HEK293 (cell line): Measurements from ENCODE around the gene GRAMD4.

Source experiments
- CTCF ChIA-PET: fragments of 350-600 bp; formaldehyde crosslinking; extraction: SDS; loops from one replicate; lab custom pipeline; 2021; ENCODE audit warnings: antibody characterized with exemption; lab: Yijun Ruan, JAX
- POLR2A ChIA-PET: fragments of 300-600 bp; formaldehyde crosslinking; extraction: SDS; loops from one replicate; lab custom pipeline; 2020; ENCODE audit warnings: antibody characterized with exemption, inconsistent platforms; lab: Yijun Ruan, JAX
- H3K27ac ChIP-seq: fragments of 200-500 bp; sonication (Bioruptor generic); 2 replicates; pipeline ENCODE4 v1.5.1; 2014; ENCODE audit warnings: low read depth, low read length, control low read depth, inconsistent platforms; ENCODE audit errors: extremely low read depth
- H3K36me3 ChIP-seq, 2 experiments: fragments of 200-500 bp in 1 of 2; sonication (Bioruptor generic) in 1 of 2; 1 replicate in 1 of 2; 2 replicates in 1 of 2; pipeline ENCODE4 v1.5.1; 2014 to 2017; ENCODE audit warnings: inconsistent platforms in 2 of 2, low read length in 2 of 2; ENCODE audit not compliant: control insufficient read depth in 2 of 2, insufficient read depth in 1 of 2
- H3K4me1 ChIP-seq: fragments of 200-500 bp; sonication (Bioruptor generic); 2 replicates; pipeline ENCODE4 v1.5.1; 2014; ENCODE audit warnings: mild to moderate bottlenecking, low read length, inconsistent platforms; ENCODE audit not compliant: control insufficient read depth, insufficient read depth
- H3K4me3 ChIP-seq: 2 replicates; pipeline ENCODE4 v1.5.1; 2011; ENCODE audit warnings: low read depth, mild to moderate bottlenecking, control low read depth, low read length, moderate library complexity
- H3K9me3 ChIP-seq: fragments of 200-500 bp; sonication (Bioruptor generic); 2 replicates; pipeline ENCODE4 v1.5.1; 2014; ENCODE audit warnings: low read depth, low read length, inconsistent platforms; ENCODE audit not compliant: control insufficient read depth, insufficient read depth
- KLF9 ChIP-seq: fragments of 450-650 bp; formaldehyde crosslinking; IDR thresholded peaks from 2 replicates; pipeline ENCODE4 v1.5.1; 2016; ENCODE audit warnings: missing biosample characterization, missing genetic modification characterization, low read depth
- SP3 ChIP-seq: fragments of 450-650 bp; formaldehyde crosslinking; IDR thresholded peaks from 2 replicates; pipeline ENCODE4 v1.5.1; 2016; ENCODE audit warnings: missing biosample characterization, missing genetic modification characterization
- YY2 ChIP-seq: fragments of 450-650 bp; formaldehyde crosslinking; IDR thresholded peaks from 2 replicates; pipeline ENCODE4 v1.5.1; 2016; ENCODE audit warnings: missing biosample characterization, missing genetic modification characterization
- ZBTB1 ChIP-seq: fragments of 450-650 bp; formaldehyde crosslinking; IDR thresholded peaks from 2 replicates; pipeline ENCODE4 v1.5.1; 2016; ENCODE audit warnings: missing biosample characterization, missing genetic modification characterization
- ZBTB10 ChIP-seq: fragments of 450-650 bp; formaldehyde crosslinking; IDR thresholded peaks from 2 replicates; pipeline ENCODE4 v1.5.1; 2016; ENCODE audit warnings: missing biosample characterization, missing genetic modification characterization
- ZBTB20 ChIP-seq: fragments of 450-650 bp; formaldehyde crosslinking; IDR thresholded peaks from 2 replicates; pipeline ENCODE4 v1.5.1; 2016; ENCODE audit warnings: missing biosample characterization, missing genetic modification characterization
- ZNF114 ChIP-seq: fragments of 450-650 bp; formaldehyde crosslinking; IDR thresholded peaks from 2 replicates; pipeline ENCODE4 v1.5.0; 2017; ENCODE audit warnings: missing biosample characterization, missing genetic modification characterization
- ZNF16 ChIP-seq: fragments of 450-650 bp; formaldehyde crosslinking; IDR thresholded peaks from 2 replicates; pipeline ENCODE4 v1.5.1; 2016; ENCODE audit warnings: low read depth, missing biosample characterization, missing genetic modification characterization
- ZNF221 ChIP-seq: fragments of 450-650 bp; formaldehyde crosslinking; IDR thresholded peaks from 2 replicates; pipeline ENCODE4 v1.5.1; 2017; ENCODE audit warnings: missing biosample characterization, missing genetic modification characterization, borderline replicate concordance
- ZNF223 ChIP-seq: fragments of 450-650 bp; formaldehyde crosslinking; IDR thresholded peaks from 2 replicates; pipeline ENCODE4 v1.5.1; 2016; ENCODE audit warnings: missing biosample characterization, missing genetic modification characterization
- ZNF341 ChIP-seq: fragments of 450-650 bp; formaldehyde crosslinking; IDR thresholded peaks from 2 replicates; pipeline ENCODE4; 2016; ENCODE audit warnings: low read depth, missing biosample characterization, missing genetic modification characterization
- ZNF488 ChIP-seq: fragments of 450-650 bp; formaldehyde crosslinking; IDR thresholded peaks from 2 replicates; pipeline ENCODE4 v1.5.1; 2016; ENCODE audit warnings: missing biosample characterization, missing genetic modification characterization
- ZNF558 ChIP-seq: fragments of 450-650 bp; formaldehyde crosslinking; IDR thresholded peaks from 2 replicates; pipeline ENCODE4 v1.5.1; 2016; ENCODE audit warnings: missing biosample characterization, missing genetic modification characterization
- ZNF571 ChIP-seq: fragments of 450-650 bp; formaldehyde crosslinking; IDR thresholded peaks from 2 replicates; pipeline ENCODE4 v1.5.0; 2017; ENCODE audit warnings: missing biosample characterization, missing genetic modification characterization
- ZNF600 ChIP-seq: fragments of 450-650 bp; formaldehyde crosslinking; IDR thresholded peaks from 2 replicates; pipeline ENCODE4 v1.5.1; 2016; ENCODE audit warnings: missing biosample characterization, missing genetic modification characterization
- ZNF610 ChIP-seq: fragments of 450-650 bp; formaldehyde crosslinking; IDR thresholded peaks from 2 replicates; pipeline ENCODE4 v1.5.1; 2016; ENCODE audit warnings: missing biosample characterization, missing genetic modification characterization, borderline replicate concordance
- ZNF768 ChIP-seq: fragments of 450-650 bp; formaldehyde crosslinking; IDR thresholded peaks from 2 replicates; pipeline ENCODE4 v1.5.1; 2018; ENCODE audit warnings: missing biosample characterization, mild to moderate bottlenecking, missing genetic modification characterization
- ZNF785 ChIP-seq: fragments of 450-650 bp; formaldehyde crosslinking; IDR thresholded peaks from 2 replicates; pipeline ENCODE4 v1.5.1; 2016; ENCODE audit warnings: missing biosample characterization, missing genetic modification characterization
- ZNF830 ChIP-seq: fragments of 450-650 bp; IDR thresholded peaks from 2 replicates; pipeline ENCODE4 v1.5.0; 2018; ENCODE audit warnings: missing biosample characterization, missing genetic modification characterization, low read depth, mild to moderate bottlenecking, moderate library complexity
- ZSCAN16 ChIP-seq: fragments of 450-650 bp; formaldehyde crosslinking; IDR thresholded peaks from 2 replicates; pipeline ENCODE4 v1.5.1; 2016; ENCODE audit warnings: missing biosample characterization, missing genetic modification characterization
- TF ChIP-seq, protein P1 (sequence below): fragments of 450-650 bp; formaldehyde crosslinking; IDR thresholded peaks from 2 replicates; pipeline ENCODE4 v1.5.1; 2016; ENCODE audit warnings: missing biosample characterization, missing genetic modification characterization

GRAMD4 gene

GRCh38 chr22:46609724-46610201 is 10.4 kb upstream of the GRAMD4 start:
- TF ChIP-seq SP3 (tag by site-specific recombination) (no peak), ZNF600 (tag by site-specific recombination) (no peak), ZNF341 (tag by site-specific recombination) (no peak), ZNF488 (tag by site-specific recombination) (no peak), ZNF768 (no peak), ZNF610 (tag by site-specific recombination) (no peak), ZNF223 (tag by site-specific recombination) (no peak)
- Histone ChIP-seq H3K9me3 (no peaks in the 10 kb centered on the region), H3K4me3 (no peak overlapping the region), H3K36me3 (no peaks in the 10 kb centered on the region), H3K4me1 (no peaks in the 10 kb centered on the region), H3K27ac (no peak overlapping the region)
- ChIA-PET POLR2A (no interaction called here), CTCF (interaction anchor here (0.7 kb wide), 1 partner anchor 48 kb away, joined by 3 read pairs; no protein-coding TSS in a partner anchor)

DNA sequence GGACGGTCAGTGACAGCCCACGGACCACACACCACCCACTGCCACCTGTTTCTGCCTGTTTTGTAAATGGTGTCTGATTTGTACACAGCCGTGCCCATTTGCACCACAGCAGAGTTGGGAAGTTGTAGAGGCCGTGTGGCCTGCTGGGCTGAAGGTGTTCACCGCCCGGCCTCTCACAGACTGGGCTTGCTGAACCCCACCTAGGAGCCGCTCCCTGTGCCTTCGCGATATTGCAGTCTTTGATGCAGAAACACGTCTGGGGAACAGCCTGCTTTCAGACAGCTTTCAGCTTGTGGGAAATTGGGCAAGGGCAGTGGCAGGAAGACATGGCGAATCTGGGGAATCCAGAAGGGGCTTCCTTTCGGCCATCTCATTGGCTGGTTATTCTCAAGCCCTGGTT is 9.8 kb upstream of the GRAMD4 start:
- no peak overlapping the region for H3K4me3 ChIP-seq
- ChIA-PET CTCF (interaction anchor here (0.6 kb wide), 2 partner anchors 13 to 147 kb away, joined by 3 read pairs; no protein-coding TSS in a partner anchor), POLR2A (no interaction called here)
- no peaks in the 10 kb centered on the region for H3K4me1 ChIP-seq
- H3K36me3 ChIP-seq = no peaks in the 10 kb centered on the region
- no peaks in the 10 kb centered on the region for H3K9me3 ChIP-seq
- no peak for TF ChIP-seq ZNF571 (tag by site-specific recombination)
- TF ChIP-seq ZNF785 (tag by site-specific recombination) = no peak
- no peak for TF ChIP-seq ZBTB1 (tag by site-specific recombination)
- TF ChIP-seq ZBTB10 (tag by site-specific recombination) = no peak
- TF ChIP-seq ZNF16 = no peak
- TF ChIP-seq ZNF114 (tag by site-specific recombination) = no peak
- TF ChIP-seq KLF9 (tag by site-specific recombination) = no peak
- TF ChIP-seq ZNF558 = no peak
- TF ChIP-seq YY2 (tag by site-specific recombination) = no peak
- no peak for TF ChIP-seq ZBTB20 (tag by site-specific recombination)
- no peak for TF ChIP-seq ZSCAN16 (tag by site-specific recombination)
- no peak for TF ChIP-seq ZNF221 (tag by site-specific recombination)
- no peak for TF ChIP-seq ZNF830 (tag by site-specific recombination)
- TF ChIP-seq, protein P1, sequence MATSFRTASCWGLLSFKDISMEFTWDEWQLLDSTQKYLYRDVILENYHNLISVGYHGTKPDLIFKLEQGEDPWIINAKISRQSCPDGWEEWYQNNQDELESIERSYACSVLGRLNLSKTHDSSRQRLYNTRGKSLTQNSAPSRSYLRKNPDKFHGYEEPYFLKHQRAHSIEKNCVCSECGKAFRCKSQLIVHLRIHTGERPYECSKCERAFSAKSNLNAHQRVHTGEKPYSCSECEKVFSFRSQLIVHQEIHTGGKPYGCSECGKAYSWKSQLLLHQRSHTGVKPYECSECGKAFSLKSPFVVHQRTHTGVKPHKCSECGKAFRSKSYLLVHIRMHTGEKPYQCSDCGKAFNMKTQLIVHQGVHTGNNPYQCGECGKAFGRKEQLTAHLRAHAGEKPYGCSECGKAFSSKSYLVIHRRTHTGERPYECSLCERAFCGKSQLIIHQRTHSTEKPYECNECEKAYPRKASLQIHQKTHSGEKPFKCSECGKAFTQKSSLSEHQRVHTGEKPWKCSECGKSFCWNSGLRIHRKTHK = no peak
- TF ChIP-seq, all 188 proteins: peak for 0
- no peak overlapping the region for H3K27ac ChIP-seq
